Measurements from ENCODE around the gene MAPK13.

The MAPK13 gene

DNA sequence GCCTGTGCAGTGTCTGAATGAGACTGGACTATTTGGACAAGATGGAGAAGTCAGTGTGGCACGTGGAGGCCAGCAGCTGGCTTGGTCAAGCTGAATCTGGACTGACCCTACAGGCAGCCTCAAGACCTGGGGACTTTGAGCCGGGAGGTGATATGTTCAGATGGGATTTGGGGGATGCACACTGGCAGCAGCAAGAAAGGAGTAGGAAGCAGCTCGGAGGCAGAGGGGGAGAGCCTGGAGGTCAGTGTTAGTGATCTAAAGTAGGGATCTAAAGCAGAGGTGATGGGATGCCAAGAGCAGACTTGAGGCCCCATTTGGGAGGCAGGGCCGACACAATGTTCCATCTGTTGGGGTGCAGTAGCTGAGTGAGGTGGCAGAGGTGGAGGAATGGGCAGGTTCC, 2.8 kb downstream of the MAPK13 start:
- ATAC-seq, result no peak
- TF ChIP-seq OSR1 (CRISPR knock-in tag; IDR thresholded peaks at IDR 0.05) (no peak), CREB5 (CRISPR knock-in tag; IDR thresholded peaks at IDR 0.05; ENCODE audit: low read depth) (no peak), ISL1 (CRISPR knock-in tag; IDR thresholded peaks at IDR 0.05) (no peak), RARB (CRISPR knock-in tag; IDR thresholded peaks at IDR 0.05) (no peak), GLIS3 (CRISPR knock-in tag; IDR thresholded peaks at IDR 0.05) (no peak)
- TF ChIP-seq, protein P1, sequence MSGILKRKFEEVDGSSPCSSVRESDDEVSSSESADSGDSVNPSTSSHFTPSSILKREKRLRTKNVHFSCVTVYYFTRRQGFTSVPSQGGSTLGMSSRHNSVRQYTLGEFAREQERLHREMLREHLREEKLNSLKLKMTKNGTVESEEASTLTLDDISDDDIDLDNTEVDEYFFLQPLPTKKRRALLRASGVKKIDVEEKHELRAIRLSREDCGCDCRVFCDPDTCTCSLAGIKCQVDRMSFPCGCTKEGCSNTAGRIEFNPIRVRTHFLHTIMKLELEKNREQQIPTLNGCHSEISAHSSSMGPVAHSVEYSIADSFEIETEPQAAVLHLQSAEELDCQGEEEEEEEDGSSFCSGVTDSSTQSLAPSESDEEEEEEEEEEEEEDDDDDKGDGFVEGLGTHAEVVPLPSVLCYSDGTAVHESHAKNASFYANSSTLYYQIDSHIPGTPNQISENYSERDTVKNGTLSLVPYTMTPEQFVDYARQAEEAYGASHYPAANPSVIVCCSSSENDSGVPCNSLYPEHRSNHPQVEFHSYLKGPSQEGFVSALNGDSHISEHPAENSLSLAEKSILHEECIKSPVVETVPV (CRISPR knock-in tag; IDR thresholded peaks at IDR 0.05), result no peak

GRCh38 chr6:36133912-36134311, 3.6 kb downstream of the MAPK13 start:
- TF ChIP-seq SNAI2 (CRISPR knock-in tag; IDR thresholded peaks at IDR 0.05) (no peak), ZNF8 (CRISPR knock-in tag; IDR thresholded peaks at IDR 0.05) (no peak), ZFP3 (CRISPR knock-in tag; IDR thresholded peaks at IDR 0.05) (no peak), CSDC2 (CRISPR knock-in tag; IDR thresholded peaks at IDR 0.05) (no peak), PPARA (CRISPR knock-in tag; IDR thresholded peaks at IDR 0.05; ENCODE audit: borderline replicate concordance) (no peak), GLIS3 (CRISPR knock-in tag; IDR thresholded peaks at IDR 0.05) (no peak), BACH2 (CRISPR knock-in tag; IDR thresholded peaks at IDR 0.05; ENCODE audit: borderline replicate concordance) (no peak), TCF4 (CRISPR knock-in tag; IDR thresholded peaks at IDR 0.05; ENCODE audit: borderline replicate concordance) (no peak), ARNTL (CRISPR knock-in tag; IDR thresholded peaks at IDR 0.05; ENCODE audit: borderline replicate concordance, low read depth) (no peak), CREB5 (CRISPR knock-in tag; IDR thresholded peaks at IDR 0.05; ENCODE audit: low read depth) (no peak), POU6F1 (CRISPR knock-in tag; IDR thresholded peaks at IDR 0.05; ENCODE audit: borderline replicate concordance, low read depth) (no peak), OSR1 (CRISPR knock-in tag; IDR thresholded peaks at IDR 0.05) (no peak), TOX (CRISPR knock-in tag; IDR thresholded peaks at IDR 0.05; ENCODE audit: borderline replicate concordance) (no peak), ZFP30 (CRISPR knock-in tag; IDR thresholded peaks at IDR 0.05) (no peak), ZC3H10 (CRISPR knock-in tag; IDR thresholded peaks at IDR 0.05) (no peak)
- TF ChIP-seq, protein P2, sequence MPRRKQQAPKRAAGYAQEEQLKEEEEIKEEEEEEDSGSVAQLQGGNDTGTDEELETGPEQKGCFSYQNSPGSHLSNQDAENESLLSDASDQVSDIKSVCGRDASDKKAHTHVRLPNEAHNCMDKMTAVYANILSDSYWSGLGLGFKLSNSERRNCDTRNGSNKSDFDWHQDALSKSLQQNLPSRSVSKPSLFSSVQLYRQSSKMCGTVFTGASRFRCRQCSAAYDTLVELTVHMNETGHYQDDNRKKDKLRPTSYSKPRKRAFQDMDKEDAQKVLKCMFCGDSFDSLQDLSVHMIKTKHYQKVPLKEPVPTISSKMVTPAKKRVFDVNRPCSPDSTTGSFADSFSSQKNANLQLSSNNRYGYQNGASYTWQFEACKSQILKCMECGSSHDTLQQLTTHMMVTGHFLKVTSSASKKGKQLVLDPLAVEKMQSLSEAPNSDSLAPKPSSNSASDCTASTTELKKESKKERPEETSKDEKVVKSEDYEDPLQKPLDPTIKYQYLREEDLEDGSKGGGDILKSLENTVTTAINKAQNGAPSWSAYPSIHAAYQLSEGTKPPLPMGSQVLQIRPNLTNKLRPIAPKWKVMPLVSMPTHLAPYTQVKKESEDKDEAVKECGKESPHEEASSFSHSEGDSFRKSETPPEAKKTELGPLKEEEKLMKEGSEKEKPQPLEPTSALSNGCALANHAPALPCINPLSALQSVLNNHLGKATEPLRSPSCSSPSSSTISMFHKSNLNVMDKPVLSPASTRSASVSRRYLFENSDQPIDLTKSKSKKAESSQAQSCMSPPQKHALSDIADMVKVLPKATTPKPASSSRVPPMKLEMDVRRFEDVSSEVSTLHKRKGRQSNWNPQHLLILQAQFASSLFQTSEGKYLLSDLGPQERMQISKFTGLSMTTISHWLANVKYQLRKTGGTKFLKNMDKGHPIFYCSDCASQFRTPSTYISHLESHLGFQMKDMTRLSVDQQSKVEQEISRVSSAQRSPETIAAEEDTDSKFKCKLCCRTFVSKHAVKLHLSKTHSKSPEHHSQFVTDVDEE (CRISPR knock-in tag; IDR thresholded peaks at IDR 0.05), result no peak
- TF ChIP-seq, protein P3, sequence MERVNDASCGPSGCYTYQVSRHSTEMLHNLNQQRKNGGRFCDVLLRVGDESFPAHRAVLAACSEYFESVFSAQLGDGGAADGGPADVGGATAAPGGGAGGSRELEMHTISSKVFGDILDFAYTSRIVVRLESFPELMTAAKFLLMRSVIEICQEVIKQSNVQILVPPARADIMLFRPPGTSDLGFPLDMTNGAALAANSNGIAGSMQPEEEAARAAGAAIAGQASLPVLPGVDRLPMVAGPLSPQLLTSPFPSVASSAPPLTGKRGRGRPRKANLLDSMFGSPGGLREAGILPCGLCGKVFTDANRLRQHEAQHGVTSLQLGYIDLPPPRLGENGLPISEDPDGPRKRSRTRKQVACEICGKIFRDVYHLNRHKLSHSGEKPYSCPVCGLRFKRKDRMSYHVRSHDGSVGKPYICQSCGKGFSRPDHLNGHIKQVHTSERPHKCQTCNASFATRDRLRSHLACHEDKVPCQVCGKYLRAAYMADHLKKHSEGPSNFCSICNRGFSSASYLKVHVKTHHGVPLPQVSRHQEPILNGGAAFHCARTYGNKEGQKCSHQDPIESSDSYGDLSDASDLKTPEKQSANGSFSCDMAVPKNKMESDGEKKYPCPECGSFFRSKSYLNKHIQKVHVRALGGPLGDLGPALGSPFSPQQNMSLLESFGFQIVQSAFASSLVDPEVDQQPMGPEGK (CRISPR knock-in tag; IDR thresholded peaks at IDR 0.05; ENCODE audit: borderline replicate concordance), result no peak
- TF ChIP-seq, protein P1 (CRISPR knock-in tag; IDR thresholded peaks at IDR 0.05), result no peak
- no peak for ATAC-seq

Data from SK-N-SH treated with all-trans-retinoic acid at 6 μM for 48 hours (cell line).